HAP-1 (cell line): ENCODE results near the gene CCN6.
A peak's percentile ranks its signal among the peaks of the same experiment; 100 is the strongest.

ENCODE experiments used
- DNase-seq, 2 experiments: peaks; one replicate each; pipeline ENCODE4 v3.0.0-alpha.2; 2016 to 2020; ENCODE audit warnings: low spot score in 2 of 2
- H3K27me3 ChIP-seq: fragments of 250-450 bp; sonication (Bioruptor Pico); 2 replicates; pipeline ENCODE4 v1.5.1; 2020; ENCODE audit warnings: low read depth, mild to moderate bottlenecking, moderate library complexity
- H3K36me3 ChIP-seq: fragments of 250-450 bp; sonication (Bioruptor Pico); replicated peaks from 2 replicates; pipeline ENCODE4 v1.5.1; 2020; ENCODE audit warnings: mild to moderate bottlenecking
- H3K4me1 ChIP-seq: fragments of 250-450 bp; sonication (Bioruptor Pico); 2 replicates; pipeline ENCODE4 v1.5.1; 2020; ENCODE audit warnings: mild to moderate bottlenecking
- H3K4me3 ChIP-seq: fragments of 250-450 bp; sonication (Bioruptor Pico); 2 replicates; pipeline ENCODE4 v1.5.1; 2020; ENCODE audit warnings: mild to moderate bottlenecking, moderate library complexity
- H3K9me3 ChIP-seq: fragments of 250-450 bp; sonication (Bioruptor Pico); 2 replicates; pipeline ENCODE4 v1.5.1; 2020; ENCODE audit warnings: mild to moderate bottlenecking, moderate library complexity
- in situ Hi-C: fragments of 300-500 bp; cut with MboI; formaldehyde crosslinking; loops from 3 replicates; pipeline ENCODE4 v1.14.3; 2020; ENCODE audit warnings: low sequenced_read_pairs, inconsistent platforms, mixed read lengths

Gene CCN6

DNA sequence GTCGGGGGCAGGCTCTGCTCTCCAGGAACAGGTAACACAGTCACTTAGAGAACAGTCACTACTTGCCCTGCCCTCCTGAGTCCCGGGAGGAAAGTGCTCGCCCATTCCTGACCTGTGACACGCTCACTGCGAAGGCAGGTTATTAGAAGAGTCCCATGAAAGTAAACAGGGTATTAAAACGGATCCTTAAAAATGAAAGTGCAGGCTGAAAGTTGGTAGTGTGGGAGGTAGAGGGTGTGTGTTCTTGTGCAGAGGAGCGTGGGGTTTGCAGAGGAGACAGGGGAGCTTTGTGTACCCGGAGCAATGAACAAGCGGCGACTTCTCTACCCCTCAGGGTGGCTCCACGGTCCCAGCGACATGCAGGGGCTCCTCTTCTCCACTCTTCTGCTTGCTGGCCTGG, at the start of gene CCN6:
Gene CCN6, plus strand, starts transcription at position 104 of the 400 bp plus-strand sequence. Its CDS starts 254 bp downstream, at position 358.
- no peak within 1 kb of the TSS for H3K4me3 ChIP-seq
- no peak for DNase-seq
- no peaks in the 10 kb centered on the region for H3K27me3 ChIP-seq
- H3K9me3 ChIP-seq, result no peaks in the 10 kb centered on the region
- in situ Hi-C loops, result no loop called here
- H3K36me3 ChIP-seq, result no peaks in the 10 kb centered on the region
- H3K4me1 ChIP-seq, result no peaks in the 10 kb centered on the region

DNA sequence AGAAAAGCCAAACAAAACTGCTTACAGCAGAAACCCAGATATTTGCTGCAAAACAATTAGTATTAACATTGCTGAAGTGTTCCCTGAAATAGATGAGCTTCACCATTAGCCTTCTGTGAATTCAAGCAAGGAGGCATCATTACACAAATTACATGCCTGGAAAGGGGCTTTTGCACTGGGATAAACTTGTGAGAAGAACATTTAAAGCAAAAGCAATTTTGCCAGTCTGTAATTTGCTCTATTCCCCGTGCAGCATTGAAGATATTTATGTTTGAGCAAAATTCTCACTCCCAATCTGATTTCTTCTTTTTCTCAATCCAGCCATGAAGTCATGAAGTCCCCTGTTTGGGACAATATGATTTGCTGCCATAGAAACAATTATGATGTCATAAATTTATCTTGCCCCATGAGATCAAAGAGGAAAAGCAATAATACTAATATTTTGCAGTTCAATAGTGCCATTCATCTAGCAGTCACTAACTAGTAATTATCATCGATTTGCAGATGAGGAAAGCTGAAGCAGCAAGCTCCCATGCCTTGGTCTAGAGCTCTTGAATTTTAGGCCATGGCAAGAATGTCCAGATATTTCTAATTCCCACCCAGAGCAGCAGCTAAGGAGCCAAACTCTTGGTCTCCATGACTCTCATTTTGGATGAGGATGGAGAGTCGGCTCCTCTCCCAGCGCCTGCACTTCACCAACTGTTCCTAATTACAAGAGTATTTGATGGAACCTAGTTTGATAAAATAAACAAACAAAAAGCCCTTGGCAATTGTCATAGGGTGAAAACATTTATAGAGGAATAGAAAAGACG, 49.5 kb upstream of the CCN6 start:
- no peaks in the 10 kb centered on the region for H3K4me1 ChIP-seq
- H3K9me3 ChIP-seq, result no peaks in the 10 kb centered on the region
- in situ Hi-C loops, result no loop called here
- DNase-seq, result no peak
- peaks cover 3% of the 10 kb centered on the region for H3K27me3 ChIP-seq
- H3K4me3 ChIP-seq, result no peak overlapping the region
- H3K36me3 ChIP-seq, result no peaks in the 10 kb centered on the region

DNA sequence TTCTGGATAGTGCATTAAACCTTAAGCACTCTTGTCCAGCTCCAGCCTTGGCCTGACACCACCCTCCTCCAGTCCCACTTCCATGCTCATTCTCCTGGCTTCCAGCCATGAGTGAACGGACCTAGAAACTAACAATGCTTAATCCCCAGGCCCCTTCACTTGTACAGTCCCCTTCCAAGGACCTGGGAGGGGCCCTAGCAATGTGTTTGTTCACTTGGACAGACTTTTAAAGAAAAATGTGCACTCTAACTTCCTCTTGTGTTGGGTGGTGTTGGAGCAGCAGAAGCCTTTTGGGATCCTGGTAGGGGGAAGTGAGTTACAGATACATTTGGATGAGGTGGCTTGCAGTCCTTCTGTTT, 48.9 kb upstream of the CCN6 start:
- H3K4me1 ChIP-seq, result no peaks in the 10 kb centered on the region
- in situ Hi-C loops, result no loop called here
- H3K4me3 ChIP-seq, result no peak overlapping the region
- no peaks in the 10 kb centered on the region for H3K9me3 ChIP-seq
- DNase-seq, result no peak
- H3K27me3 ChIP-seq, result peaks cover 3% of the 10 kb centered on the region
- no peaks in the 10 kb centered on the region for H3K36me3 ChIP-seq

DNA sequence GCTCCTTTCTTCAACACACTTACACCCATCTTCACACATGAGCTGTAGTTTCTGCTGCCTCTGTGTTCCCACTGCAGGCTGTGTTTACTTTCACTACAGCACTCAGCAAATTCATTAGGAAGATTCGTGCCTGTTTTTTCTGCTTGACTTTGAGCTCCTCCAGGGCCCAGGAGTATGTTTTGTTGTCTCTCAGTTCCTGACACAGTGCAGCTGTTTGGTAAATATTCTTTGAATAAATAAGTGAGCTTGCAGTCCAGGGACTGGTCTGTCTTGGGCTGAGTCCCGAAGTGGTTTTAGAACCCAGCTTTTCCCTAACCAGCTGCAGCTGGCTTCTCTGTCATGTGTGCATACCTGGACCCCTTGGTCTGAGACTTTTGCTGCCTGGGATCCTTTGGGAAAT, 46.6 kb upstream of the CCN6 start:
- no peaks in the 10 kb centered on the region for H3K36me3 ChIP-seq
- no peak for DNase-seq
- H3K4me3 ChIP-seq, result no peak overlapping the region
- no peaks in the 10 kb centered on the region for H3K9me3 ChIP-seq
- no peaks in the 10 kb centered on the region for H3K27me3 ChIP-seq
- in situ Hi-C loops, result no loop called here
- no peaks in the 10 kb centered on the region for H3K4me1 ChIP-seq

DNA sequence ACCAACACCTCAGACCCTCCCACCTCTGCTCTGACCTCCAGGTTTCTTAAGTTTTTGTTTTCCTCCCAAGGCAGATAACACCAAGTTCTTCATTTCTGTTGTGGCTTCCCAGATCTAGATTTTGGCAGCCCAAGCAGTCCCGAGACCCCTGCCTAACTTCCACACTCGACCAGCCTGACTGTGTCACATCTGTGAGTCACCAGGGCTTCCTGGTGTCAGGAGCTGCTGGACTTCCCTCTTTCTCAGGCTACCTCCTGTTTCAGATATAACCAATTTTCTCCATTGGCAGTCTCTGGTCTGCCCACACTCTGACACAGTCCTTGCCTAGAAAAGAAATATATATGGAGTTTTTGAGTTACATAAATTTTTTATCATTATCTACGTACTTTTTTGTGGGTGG, 46.1 kb upstream of the CCN6 start:
- no peak for DNase-seq
- no peaks in the 10 kb centered on the region for H3K36me3 ChIP-seq

DNA sequence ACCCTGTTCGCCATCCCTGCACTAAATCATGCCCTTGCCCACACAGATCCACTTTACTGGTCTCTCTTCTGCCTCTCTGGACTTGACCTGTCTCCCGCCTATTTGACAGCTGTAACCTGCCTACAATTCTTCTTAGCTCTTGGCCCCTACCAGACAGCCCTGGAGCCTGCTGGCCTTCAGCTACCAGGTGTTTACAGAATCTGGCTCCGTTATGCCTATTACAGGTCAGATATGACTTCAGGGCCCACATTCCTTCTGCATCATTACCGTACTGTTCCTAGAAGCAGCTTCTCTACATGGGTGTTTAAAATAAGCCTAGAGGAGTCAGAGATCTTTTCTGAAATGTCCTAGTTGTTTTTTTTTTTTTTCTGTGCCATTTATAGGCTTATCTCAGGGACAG, 45.4 kb upstream of the CCN6 start:
- Histone ChIP-seq H3K9me3 (no peaks in the 10 kb centered on the region), H3K4me3 (no peak overlapping the region), H3K4me1 (no peaks in the 10 kb centered on the region), H3K36me3 (no peaks in the 10 kb centered on the region), H3K27me3 (no peaks in the 10 kb centered on the region)
- in situ Hi-C loops, result no loop called here
- DNase-seq, result no peak

More for the DNA sequence above, 46.1 kb upstream of the CCN6 start:
- no peaks in the 10 kb centered on the region for H3K4me1 ChIP-seq
- H3K27me3 ChIP-seq, result no peaks in the 10 kb centered on the region
- H3K9me3 ChIP-seq, result no peaks in the 10 kb centered on the region
- H3K4me3 ChIP-seq, result no peak overlapping the region
- in situ Hi-C loops, result no loop called here

DNA sequence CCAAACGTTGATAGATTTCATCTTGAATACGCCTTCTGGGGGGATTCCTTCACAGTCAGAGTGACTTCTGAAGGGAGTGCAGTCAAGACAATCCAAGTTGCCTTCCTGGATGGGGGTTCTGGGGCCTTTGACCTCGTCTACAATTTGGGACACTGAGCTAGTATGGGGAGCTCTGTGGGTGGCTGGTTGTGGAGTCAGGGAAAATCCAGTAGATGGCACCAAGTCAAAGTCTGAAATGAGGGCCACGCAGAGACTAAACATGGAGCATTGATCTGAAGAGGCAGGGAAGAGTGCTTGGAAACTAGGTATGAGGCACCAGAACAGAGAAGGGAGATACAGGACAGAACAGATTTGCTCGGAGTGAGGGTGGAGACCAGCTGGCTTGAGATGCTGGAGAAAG, 43.6 kb upstream of the CCN6 start:
- no peak for DNase-seq
- Histone ChIP-seq H3K9me3 (no peaks in the 10 kb centered on the region), H3K36me3 (no peaks in the 10 kb centered on the region), H3K4me3 (no peak overlapping the region), H3K27me3 (no peaks in the 10 kb centered on the region), H3K4me1 (no peaks in the 10 kb centered on the region)
- in situ Hi-C loops, result no loop called here

DNA sequence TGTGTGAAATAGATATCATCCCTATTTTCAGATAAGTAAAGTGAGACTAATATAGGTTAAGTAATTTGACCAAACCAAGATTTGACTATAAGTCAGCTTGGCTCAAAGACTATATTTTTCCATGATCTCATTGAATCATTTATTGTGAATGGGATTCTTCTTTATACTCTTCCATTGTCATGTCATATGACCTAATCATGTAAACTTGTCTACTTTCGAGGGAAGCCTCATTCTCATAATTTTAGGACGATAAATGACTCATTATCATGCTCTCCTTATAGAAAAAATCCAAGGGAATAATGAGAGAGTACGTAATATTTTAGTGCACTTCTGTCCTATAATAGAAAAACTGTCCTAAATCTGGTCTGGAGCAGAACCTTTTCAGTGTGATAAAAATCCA, 40.9 kb upstream of the CCN6 start:
- Histone ChIP-seq H3K36me3 (no peaks in the 10 kb centered on the region), H3K4me1 (peaks cover under 1% of the 10 kb centered on the region), H3K4me3 (no peak overlapping the region), H3K9me3 (no peaks in the 10 kb centered on the region), H3K27me3 (no peaks in the 10 kb centered on the region)
- in situ Hi-C loops, result no loop called here
- no peak for DNase-seq

DNA sequence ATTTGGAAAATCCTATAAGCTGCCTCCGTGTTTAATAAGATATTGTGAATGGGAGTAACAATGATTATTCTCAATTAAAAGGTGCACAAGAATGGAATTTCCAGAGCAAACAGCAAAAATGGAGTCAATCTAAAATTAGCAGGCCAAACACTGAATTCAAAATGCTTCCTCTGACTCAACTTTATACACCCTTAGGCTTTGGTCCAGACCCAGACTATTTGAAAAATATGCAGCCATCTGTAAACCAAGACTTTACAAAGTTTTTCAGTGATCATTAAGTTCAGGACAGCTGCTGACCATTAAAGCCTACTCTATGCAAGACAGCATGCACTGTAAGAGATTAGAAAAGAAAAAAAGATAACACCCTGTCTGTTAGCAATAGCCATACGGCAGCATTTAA, 39.4 kb upstream of the CCN6 start:
- peaks cover 15% of the 10 kb centered on the region for H3K4me1 ChIP-seq
- DNase-seq, result no peak
- no peaks in the 10 kb centered on the region for H3K36me3 ChIP-seq
- no peaks in the 10 kb centered on the region for H3K9me3 ChIP-seq
- no peak overlapping the region for H3K4me3 ChIP-seq
- no peaks in the 10 kb centered on the region for H3K27me3 ChIP-seq
- in situ Hi-C loops, result no loop called here

DNA sequence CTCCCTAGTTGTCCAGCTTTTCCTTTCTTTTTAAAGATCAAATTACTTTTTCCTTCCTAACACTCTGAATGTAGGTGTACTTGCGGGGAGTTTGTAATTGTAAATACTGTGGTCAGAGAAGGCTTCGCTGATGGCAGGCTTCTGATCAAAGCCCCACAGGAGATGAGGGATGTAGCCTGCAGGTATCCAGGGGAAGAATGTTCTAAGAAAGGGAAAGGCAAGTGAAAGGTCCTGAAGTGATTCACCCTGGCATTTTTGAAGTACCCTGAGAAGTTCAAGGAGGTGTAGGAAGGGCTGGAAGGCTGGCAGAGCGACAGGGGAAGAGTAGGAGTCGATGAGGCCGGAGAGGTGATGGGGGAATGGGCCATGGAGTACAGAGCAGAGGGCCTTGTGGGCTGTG, 38.2 kb upstream of the CCN6 start:
- no peak for DNase-seq
- H3K27me3 ChIP-seq, result no peaks in the 10 kb centered on the region
- no peak overlapping the region for H3K4me3 ChIP-seq
- H3K4me1 ChIP-seq, result peaks cover 15% of the 10 kb centered on the region
- H3K36me3 ChIP-seq, result no peaks in the 10 kb centered on the region
- H3K9me3 ChIP-seq, result no peaks in the 10 kb centered on the region
- in situ Hi-C loops, result no loop called here

DNA sequence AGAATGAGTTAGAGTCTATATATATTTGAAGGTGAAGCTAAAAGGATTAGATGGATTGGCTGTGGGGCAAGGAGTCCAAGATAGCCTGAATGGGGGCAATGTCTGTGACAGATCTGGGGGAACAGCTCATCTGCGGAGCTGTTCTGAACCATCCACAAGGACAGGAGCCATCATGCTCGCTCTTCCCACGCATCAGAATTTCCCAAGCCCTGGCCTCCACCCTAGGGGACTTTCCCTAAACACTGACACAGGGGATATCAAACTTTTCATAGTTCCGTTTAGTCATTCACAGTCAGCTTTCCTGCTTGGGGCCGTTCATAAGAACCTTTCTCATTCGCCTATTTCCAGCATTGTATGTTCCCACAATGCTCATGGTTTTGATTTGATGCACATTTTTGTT, 37.6 kb upstream of the CCN6 start:
- no peak for DNase-seq
- Histone ChIP-seq H3K27me3 (no peaks in the 10 kb centered on the region), H3K36me3 (no peaks in the 10 kb centered on the region), H3K4me3 (no peak overlapping the region), H3K9me3 (no peaks in the 10 kb centered on the region), H3K4me1 (peaks cover 15% of the 10 kb centered on the region)
- in situ Hi-C loops, result no loop called here

DNA sequence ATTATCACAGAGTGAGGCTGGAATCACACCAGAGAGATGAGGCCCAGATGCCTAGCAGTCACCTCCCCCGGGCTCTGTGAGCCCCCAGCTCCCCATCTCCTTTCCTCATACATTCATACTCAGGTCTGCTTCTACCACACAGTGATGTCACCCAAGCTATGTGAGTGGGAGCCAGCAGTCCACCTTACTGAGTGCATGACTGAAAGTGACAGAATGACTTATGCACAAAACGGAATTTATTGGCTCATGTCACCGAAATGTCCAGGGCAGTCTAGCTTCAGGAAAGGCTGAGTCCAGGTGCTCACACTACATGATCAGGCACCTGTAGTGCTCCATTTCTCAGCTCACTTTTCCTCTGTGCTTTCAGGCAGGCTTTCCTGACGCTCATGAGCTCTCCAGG, 36.7 kb upstream of the CCN6 start:
- Histone ChIP-seq H3K9me3 (no peaks in the 10 kb centered on the region), H3K4me1 (peaks cover 15% of the 10 kb centered on the region), H3K4me3 (no peak overlapping the region), H3K27me3 (no peaks in the 10 kb centered on the region), H3K36me3 (no peaks in the 10 kb centered on the region)
- in situ Hi-C loops, result no loop called here
- DNase-seq, result no peak

DNA sequence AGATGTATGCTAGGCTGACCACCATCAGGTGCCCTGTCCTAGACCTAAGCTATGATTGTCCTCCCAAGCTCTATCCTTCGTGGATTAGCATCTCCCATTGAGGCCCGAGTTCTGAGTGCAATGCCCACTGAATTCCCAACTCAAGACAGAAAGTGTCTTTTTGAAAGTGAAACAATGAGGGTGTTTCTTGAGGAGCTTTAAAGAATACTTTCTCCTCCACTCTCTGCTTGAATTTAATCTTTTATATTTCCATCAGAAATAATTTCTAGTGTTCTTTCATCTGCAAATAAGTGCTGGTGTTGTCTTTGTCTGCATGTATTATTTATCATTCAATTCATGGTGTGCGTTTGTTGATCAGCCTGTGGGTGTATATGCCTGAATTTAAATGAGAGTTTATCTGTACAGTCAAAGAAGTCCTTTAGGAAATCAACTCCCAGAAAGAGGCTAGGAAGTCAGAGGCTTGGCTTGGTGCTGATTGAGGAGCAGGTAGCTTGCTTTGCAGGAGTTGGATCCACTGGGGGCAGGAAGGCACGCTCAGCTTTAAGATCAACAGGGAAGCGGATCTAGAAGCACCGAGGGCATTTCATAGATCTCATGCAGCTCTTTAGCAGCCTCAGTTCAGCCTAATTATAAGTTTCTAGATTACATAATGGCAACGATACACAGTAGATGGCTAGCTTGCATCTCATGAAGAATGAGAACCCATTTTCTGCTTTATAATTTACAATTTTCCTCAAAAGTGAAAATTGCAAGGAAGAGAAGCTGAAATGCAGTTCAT, 36.0 kb upstream of the CCN6 start:
- no peaks in the 10 kb centered on the region for H3K36me3 ChIP-seq
- in situ Hi-C loops, result no loop called here
- H3K27me3 ChIP-seq, result no peaks in the 10 kb centered on the region
- H3K4me3 ChIP-seq, result no peak overlapping the region
- no peak for DNase-seq
- peaks cover 15% of the 10 kb centered on the region for H3K4me1 ChIP-seq
- H3K9me3 ChIP-seq, result no peaks in the 10 kb centered on the region

DNA sequence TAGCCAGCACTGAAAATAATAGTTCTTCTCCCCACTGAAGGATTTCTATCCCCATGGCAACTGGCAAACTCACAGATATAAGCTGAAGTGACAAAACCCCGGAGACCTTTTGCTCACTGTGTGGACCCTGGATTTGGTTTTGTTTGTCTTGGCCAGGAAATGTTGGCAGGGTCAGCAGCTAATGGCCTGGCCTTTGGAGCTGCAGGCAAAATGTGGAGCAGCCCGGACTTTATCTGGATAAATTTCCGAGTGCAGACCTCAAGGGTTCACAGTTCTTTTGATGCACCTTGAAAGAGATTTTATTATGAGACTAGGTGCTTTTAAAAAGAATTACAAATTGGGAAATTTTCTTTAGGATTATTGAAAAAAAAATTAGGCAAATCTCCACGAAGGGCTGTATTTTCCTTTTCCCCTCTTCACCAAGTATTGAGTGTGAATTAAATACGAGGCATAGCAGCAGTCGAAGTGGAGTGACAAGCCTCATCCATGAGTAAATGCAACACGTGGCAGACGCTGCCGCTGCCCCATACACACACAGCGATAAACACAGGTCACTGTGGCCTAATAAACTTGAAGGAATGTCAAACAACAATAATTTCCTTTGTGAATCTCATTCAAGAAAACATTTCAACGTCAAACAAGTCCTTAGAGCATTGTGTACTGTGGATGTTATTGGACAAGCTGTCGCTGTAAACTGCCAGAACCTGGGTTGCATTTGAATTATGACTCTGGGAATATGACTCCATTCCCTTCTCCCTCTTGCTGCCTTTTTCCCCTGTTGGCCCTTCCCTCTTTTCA, 35.1 kb upstream of the CCN6 start:
- Histone ChIP-seq H3K27me3 (no peaks in the 10 kb centered on the region), H3K36me3 (no peaks in the 10 kb centered on the region), H3K4me3 (no peak overlapping the region), H3K9me3 (no peaks in the 10 kb centered on the region), H3K4me1 (peaks cover 15% of the 10 kb centered on the region)
- peak; percentile 59 to 76 for DNase-seq
- in situ Hi-C loops, result no loop called here
